ENCODE measurements around the gene PODN. TPM values are rescaled to one million over a fixed set of nuclear protein-coding genes. Genes with fewer than 3 reads are reported as not detected.

The PODN gene
- total RNA-seq, 2 experiments from 2014 or later, result not detected

DNA sequence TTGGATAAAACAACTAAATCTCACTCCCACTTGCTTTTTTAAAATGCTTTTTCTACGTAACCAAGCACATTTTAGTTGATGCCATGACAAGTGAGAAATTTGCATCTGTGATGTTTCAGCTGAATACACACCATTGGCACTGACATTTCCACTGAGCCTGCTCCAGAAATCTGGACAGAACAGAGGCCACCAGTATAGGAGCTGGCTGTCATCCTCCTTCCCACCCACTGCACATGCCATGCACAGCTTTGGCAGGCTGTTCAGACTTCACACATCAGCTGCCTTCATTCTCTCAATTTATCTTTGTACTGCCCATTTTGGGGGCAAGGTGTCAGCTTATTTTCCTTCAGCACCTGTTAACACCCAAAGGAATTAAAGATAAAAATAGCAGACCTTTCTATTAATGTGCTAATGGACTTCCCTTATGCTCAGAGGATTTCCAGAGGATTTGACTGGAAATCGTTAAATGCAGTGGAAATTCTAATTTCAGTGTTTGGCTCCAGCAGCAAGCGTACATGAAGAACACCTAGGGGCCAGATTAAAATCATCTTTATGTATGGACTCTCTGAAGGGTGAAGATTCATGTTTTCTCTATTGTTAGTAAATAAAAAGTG, 12.9 kb upstream of the PODN start:
- POLR2A ChIA-PET, result no interaction called here
- CTCF ChIA-PET, result no interaction called here

DNA sequence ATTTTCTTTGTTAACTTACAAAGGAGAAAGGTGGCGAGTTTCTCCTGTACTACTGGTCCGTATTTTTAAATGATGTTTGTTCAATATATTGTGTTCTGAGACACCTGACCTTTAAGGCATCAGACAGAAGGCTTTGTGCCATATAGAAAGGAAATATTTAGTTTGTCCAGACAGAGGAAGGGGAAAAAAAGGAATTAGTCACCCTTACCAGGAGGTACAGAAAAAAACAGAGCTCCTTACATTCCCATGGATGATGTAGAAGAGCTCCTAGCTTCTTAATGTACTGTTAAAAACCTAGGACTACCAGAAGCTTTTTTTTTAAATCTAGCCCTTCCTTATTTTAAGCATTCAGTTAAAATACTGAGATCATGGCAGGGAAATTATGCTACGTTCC, 12.4 kb upstream of the PODN start:
- POLR2A ChIA-PET, result no interaction called here
- CTCF ChIA-PET, result no interaction called here

DNA sequence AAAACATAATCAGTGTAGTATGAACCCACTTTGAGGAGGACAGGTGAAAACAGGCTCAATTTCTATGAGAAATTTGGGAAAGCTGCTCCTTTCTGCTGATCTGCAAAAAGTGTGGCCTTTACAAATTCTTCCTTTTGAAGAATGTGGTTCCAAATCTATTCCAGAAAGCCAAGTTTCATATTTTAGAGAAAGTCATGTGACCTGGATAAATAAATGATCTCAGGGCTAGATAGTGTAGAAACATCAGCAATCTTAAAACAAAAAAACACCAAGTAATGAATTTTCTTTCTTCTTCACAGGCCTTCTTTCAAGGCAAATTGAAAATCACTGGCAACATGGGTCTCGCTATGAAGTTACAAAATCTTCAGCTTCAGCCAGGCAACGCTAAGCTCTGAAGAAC, 11.7 kb upstream of the PODN start:
- ChIA-PET POLR2A (no interaction called here), CTCF (no interaction called here)

DNA sequence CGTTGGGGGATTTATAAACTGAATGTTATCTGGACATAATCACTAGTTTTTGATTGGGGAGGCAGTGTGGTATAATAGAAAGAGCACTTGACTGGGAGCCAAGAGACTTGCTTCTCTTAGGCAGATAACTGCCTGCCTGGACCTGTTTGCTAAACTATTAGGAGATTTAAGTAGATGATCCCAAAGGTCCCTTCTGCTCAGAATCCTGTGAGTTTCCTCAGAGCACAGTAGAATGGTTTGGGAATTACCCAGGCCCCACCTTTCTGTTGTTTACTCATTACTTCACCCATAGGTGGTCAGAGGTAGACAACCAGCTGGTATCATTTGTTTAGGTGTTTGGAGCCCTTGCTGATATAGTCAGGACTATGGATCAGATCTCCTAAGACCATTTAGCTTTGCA, 10.3 kb upstream of the PODN start:
- ChIA-PET POLR2A (no interaction called here), CTCF (no interaction called here)

DNA sequence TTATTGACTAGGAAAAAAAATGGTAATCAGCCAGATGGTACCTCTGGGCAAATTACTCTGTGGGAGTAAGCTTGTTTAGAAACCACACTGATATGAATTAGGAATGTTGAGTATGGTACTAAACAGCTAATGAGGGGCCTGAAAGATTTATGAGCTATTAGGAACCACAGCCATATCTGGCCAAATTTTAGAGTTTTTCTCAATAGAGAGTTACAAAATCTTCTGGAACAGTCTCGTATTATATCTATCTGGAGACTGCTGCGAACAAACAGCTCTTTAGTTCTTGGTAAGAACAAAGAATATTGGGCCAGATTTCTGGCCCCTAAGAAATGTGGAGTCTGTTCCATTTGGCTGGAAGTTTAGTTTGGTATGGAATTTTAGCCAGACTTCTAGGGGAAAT, 4.9 kb upstream of the PODN start:
- CTCF ChIA-PET, result no interaction called here
- POLR2A ChIA-PET, result no interaction called here

DNA sequence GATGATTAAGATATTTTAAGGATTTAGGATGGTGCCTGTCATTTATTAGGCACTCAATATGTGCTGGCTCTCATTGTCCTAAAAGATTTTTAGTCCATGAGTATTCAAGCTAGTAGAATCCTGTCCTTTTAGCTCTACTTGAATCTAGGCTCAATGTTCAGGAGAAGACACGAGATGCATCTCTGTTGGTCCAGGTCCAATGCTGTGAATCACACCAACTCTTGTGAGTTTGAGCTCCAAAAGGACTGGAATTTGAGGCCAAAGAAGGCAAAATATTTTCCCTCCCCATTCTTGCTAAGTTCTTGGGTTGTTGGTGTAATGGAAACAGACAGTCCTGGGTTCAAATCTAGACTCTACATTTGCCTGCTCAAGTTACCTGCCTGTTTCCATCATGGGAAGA, 1.4 kb upstream of the PODN start:
- ChIA-PET POLR2A (no interaction called here), CTCF (no interaction called here)

DNA sequence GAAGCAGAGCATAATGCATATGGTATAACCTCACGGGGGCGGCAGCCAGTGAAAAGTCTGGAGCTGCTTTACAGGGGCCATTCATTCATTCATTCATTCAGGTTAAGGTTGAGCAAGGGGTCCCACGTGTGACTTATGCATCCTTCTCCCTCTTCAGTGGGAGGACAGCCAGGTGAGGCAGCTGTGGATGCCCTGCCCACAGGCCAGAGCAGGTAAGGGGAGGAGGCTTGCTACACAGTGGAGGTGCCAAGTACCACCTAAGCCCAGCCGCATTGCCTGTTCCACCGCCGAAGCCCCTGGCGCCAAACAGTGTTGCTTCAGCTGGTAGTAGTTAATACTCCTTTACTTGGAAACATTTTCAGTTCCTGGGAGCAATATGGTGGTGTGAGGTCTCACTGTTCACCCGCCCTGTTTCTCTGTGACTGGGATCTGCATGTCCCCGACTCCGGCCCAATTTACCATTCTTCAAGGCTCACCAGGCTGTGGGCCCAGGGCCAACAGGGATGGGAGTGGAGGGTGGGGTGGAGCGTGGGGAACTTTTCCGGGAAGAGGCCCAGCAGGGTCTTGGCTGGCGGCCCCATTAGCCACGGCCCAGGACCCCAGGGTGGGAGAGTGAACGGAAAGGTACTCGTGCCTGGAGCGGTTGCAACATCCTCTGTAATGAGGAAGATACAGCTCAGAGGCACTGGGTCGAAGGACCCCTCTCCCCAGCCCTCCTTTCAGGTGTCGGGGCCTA, 722 bp upstream of the PODN start:
- POLR2A ChIA-PET, result no interaction called here
- CTCF ChIA-PET, result no interaction called here

DNA sequence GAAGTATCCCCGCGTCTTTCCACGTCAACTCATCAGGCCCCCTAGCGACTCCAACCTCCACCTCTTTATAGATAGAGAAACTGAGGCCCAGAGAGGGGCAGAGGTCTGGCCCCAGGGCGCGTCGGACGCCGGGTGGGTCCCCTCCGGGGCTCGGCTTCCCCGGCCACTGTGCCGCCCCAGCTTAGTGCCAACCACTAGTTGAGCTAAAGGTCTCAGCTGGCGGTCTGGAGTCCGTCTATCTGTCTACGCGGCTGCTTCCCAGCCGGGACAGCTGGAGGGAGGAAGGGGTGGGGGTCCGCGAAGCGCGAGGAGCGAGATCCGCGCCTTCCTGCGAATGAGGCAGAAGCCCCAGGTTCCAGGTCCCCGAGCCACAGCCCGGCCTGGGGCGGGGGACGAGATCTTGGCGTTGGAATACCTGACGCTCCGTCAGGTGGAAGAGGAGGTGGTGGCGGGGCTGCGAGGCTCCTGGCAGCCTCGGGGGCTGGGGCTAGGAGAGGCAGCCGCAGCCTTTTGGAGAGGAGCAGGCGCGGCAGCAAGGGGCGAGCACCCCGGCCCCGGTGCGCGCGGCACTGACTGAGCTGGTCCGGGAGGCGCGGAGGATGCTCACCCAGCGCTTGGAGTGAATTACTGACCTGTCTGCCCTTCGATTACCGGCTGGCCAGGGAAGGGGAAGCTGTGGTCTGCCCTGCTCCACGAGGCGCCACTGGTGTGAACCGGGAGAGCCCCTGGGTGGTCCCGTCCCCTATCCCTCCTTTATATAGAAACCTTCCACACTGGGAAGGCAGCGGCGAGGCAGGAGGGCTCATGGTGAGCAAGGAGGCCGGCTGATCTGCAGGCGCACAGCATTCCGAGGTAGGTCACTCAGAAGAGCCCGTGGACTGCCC, 937 bp downstream of the PODN start:
- CTCF ChIA-PET, result no interaction called here
- POLR2A ChIA-PET, result no interaction called here

DNA sequence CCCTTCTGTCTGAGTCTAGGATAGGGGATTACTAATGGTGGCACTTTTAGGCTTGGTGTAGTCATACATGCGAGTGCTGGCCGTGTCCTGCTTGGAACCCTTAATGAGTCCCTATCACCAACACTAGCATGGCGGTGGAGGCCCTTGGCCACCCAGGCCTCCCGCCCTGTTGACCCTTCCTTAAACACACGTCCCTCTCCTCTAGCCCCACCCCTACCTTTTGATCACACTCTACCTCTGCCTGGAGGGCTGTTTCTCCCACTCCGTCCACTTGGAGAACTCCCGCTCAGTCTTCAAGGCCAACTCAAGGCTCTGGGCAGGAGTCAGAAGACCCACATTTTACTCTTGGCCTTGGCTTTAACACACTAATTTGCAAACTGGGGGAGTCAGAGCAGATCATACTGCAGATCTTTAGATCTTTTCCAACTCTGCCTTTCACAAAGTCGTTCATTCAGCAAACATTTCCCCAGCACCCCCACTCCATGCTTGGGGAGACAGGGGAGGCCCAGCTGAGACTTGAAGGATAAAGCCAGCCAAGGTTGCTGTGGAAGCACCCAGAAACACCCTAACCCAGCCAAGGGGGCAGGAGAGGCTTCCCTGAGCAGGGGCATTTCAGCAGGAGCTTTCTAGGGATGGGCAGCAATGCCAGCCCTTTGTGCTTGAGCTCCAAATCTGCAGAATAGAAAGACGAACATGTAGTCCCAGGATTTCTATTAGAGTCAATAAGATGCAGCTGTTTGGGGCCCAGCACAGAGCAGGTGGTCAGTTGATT, 1.9 kb downstream of the PODN start:
- CTCF ChIA-PET, result no interaction called here
- POLR2A ChIA-PET, result interaction anchor here (0.5 kb wide), 1 partner anchor 544 kb away, joined by 4 read pairs; no protein-coding TSS in a partner anchor

DNA sequence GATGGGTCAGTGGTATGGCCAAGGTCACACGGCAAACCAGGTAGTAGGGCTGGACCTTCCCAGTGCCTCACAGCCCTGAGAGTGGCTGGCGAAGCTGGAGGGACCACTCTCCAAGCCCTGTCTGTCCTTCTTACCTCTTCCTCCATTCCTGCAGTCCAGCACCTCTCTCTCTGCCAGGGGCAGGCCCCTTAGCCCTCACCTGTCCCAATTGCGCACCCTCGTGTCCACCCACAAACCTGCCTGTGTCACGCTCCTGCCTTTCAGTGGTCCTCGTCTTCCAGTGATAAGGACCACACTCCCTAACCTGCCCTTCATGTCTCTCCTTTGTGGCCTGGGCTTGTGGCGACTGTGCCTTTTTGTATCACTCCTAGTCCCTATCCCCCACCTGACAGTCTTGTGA, 3.4 kb downstream of the PODN start:
- ChIA-PET POLR2A (no interaction called here), CTCF (no interaction called here)

DNA sequence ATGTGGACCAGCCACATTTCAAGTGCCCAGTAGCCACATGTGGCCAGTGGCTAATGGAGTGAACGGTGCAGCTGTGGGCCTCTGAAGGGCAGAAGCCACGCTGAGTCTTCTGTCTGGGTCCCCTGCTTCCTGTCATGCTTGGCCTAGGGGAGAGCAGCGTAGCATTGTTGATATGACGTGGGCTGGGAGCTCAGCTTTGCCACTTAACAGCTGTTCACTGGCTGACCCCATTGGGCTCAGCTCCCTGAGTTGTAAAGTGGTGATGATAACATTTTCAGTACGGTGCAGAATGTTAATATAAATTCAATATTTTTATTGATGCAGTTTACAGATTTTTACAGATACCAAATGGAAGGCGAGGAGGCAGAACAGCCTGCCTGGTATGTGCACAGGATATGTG, 4.5 kb downstream of the PODN start:
- POLR2A ChIA-PET, result no interaction called here
- CTCF ChIA-PET, result interaction anchor here (0.7 kb wide), 1 partner anchor 212 kb away, joined by 4 read pairs; no protein-coding TSS in a partner anchor

DNA sequence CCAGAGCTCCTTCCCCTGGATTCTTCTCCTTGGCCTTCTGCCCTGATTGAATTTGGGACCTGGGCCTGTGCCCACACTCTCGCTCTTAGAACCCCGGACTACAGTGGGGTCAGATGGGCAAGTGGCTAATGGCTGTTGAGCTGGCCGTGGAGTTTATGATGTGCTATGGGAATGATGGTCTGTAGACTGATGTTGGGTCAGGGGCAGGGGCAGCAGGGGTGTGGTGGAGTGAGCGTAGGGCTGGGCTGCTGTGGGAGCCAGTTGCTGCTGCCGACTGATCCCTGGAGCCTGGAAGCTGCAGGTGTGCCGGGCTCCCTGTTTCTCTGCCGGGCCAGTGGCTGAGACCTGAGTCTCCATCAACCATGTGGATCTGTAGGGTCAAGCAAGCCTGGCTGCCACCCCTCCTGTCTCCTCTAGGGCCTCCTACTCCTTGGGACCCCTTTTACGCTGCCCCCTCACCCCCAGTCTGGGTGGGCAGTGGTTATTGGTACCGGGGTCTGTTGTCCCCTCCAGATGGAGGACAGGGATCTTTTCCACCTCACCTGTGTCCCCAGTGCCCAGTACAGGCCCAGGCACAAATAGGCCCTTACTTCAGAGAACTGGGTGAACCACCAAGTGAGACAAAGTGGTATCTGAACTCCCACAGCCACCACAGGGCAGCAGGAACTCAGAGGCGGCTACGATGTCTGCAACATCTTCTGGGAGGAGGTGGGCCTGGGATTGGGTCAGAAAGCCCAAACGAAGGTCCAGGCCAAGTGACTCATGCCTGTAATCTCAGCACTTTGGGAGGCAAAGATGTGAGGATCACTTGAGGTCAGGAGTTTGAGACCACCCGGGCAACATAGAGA, 5.1 kb downstream of the PODN start:
- ChIA-PET CTCF (interaction anchor here (0.7 kb wide), 1 partner anchor 1127 kb away, joined by 3 read pairs; no protein-coding TSS in a partner anchor), POLR2A (no interaction called here)

DNA sequence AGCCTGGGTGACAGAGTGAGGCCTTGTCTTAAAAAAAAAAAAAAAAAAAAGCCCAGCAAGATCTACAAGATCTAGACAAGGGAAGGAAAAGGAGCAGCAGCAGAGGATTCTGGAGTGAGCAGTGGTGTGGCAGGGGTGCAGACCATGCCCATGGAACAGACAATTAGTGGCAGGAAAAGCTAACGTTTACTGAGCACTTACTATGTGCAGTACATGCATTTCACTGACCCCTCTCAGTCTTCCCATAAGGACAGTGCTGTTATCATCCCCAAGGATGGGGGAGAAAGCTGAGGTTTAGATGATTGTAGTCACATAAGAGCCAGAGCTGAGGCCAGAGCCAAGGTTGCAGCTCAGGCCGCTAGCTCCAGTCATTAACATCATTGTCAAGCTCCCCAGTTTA, 5.9 kb downstream of the PODN start:
- POLR2A ChIA-PET, result no interaction called here
- CTCF ChIA-PET, result interaction anchor here (0.7 kb wide), 1 partner anchor 1127 kb away, joined by 3 read pairs; no protein-coding TSS in a partner anchor

DNA sequence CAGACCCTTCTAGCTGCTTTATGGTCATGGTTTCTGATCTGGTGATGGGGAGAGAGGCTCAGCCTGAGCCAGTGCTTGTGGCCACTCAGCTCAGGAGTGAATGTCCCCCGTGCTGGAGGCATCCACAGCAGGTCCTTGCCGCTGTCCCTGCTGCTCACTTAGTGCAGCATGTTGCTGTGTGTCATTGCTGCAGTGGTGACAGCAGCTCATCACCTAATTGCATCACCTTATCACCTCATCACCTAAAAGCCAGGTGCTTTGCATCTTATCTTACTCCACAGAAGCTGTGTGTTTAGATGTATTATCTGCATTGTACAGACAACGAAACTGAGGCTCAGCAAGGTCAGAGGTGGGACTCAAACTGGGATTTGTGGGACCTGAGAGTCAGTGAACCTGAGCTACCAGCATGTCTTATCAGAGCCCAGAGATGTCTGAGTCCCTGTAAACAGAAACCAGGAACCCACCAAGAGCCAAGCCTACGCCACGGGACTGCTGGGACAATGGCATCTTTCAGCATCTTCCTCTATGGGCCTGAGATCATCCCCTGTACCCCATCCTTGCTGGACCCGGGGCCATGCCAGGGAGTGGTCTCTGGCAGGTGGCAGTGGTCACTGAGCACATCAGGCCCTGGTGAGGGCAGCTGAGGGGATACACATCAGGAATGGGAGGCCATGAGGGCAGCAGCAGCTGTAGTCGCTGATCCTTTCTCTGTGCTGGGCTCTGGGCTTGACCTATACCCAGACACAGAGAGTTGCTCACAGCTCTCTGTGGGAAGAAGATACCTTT, 6.5 kb downstream of the PODN start:
- CTCF ChIA-PET, result no interaction called here
- POLR2A ChIA-PET, result no interaction called here

DNA sequence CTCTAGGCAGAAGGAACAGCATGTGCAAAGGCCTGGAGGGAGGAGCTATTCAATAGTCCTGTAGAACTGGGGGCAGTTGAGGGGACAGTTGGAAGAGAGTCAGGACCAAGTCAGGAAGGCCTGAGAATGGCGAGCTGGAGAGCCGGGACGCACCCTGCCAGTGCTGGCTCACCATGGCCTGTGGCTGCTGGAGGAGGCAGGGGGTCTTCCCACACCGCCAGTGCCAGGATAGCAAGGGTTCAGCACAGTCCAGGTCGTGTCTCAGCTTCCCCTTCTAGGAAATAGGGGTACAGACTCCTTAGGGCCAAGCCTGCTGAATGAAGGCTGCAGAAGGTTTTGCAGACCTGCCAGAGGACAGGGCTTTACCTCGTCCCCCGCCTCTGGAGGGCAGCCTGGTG, 7.3 kb downstream of the PODN start:
- ChIA-PET POLR2A (no interaction called here), CTCF (no interaction called here)

DNA sequence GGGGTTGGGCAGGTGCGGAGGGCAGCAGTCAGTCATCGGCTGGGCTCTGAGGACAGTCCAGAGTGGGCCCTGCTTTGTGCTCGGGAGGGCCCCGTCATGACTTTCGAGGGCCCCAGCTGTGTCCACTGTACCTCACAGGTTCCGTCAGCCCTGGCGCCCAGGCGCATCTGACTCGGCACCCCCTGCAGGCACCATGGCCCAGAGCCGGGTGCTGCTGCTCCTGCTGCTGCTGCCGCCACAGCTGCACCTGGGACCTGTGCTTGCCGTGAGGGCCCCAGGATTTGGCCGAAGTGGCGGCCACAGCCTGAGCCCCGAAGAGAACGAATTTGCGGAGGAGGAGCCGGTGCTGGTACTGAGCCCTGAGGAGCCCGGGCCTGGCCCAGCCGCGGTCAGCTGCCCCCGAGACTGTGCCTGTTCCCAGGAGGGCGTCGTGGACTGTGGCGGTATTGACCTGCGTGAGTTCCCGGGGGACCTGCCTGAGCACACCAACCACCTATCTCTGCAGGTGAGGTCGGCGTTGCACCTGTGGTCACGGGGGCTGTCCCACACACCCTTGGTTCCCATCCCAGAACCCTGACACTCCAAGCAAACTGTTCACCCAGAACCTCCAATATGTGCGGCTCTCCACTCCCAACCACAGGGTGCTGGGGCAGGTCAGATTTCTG, 7.8 kb downstream of the PODN start:
- ChIA-PET CTCF (no interaction called here), POLR2A (no interaction called here)

DNA sequence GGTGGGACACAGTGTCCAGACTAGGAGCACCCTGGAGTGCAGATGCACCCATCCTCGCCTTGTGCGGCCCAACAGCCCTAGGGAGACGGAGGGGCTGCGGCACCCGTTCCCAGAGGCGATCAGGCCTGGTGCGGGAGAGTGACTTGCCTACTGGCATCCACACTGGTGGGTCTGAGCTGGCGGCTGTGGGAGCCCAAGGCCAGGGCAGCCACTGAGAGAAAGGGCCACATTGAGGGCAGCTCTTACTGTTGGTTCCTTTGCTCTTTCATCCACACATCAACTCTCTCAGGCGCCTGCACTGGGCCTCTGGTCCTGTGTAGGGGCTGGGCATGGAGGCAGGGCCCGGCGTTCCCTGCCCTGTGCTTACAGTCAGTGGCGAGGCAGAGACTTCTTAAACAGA, 8.6 kb downstream of the PODN start:
- ChIA-PET POLR2A (no interaction called here), CTCF (no interaction called here)

DNA sequence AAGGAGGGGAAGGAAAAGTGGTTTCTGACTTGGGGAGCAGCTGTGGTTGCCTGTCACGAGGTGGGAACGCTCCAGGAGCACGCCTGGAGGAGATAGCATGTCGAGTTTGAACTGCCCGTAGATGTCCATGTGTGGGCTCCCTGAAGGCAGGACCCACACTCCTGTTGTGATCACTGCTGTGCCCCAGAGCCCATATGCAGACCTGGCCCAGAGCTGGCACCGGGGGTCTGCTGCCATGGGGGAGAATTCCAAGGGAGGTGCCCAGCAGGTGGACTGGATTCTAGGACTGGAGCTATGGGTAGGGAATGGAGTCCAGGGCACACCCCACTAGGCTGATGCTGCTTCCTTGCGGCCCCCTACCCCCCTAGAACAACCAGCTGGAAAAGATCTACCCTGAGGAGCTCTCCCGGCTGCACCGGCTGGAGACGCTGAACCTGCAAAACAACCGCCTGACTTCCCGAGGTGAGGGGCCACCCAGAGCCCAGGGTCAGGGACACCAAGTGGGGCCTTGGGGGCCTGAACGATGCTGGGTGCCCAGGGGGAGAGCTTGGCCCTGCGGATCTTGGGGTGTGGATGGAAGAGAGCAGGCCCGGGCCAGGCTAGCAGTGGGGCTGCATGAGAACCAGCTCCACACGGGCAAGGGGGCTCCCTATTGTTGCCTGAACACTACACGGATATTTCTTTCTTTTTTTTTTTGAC, 9.3 kb downstream of the PODN start:
- CTCF ChIA-PET, result no interaction called here
- POLR2A ChIA-PET, result no interaction called here

Data from activated CD8-positive, alpha-beta memory T cell treated with anti-CD3 and anti-CD28 coated beads for 36 hours (primary cell).